Liver (tissue), 3 donors: ENCODE measurements around the gene IAPP.

Source experiments
- FOXA1 ChIP-seq: IDR thresholded peaks from 2 replicates; pipeline ENCODE4 v1.6.1; 2016; ENCODE audit warnings: antibody characterized with exemption
- GABPA ChIP-seq, 2 donors: IDR thresholded peaks in 1 of 2; conservative IDR thresholded peaks in 1 of 2; 2 replicates each; pipeline ENCODE4 v1.6.1; 2016; ENCODE audit warnings: antibody characterized with exemption in 2 of 2, mild to moderate bottlenecking in 1 of 2, moderate library complexity in 1 of 2
- REST ChIP-seq: IDR thresholded peaks from 2 replicates; pipeline ENCODE4 v1.6.1; 2016; ENCODE audit warnings: antibody characterized with exemption, mild to moderate bottlenecking
- SP1 ChIP-seq: IDR thresholded peaks from 2 replicates; pipeline ENCODE4 v1.6.1; 2018; ENCODE audit warnings: antibody characterized with exemption, mild to moderate bottlenecking
- TAF1 ChIP-seq: conservative IDR thresholded peaks from 2 replicates; pipeline ENCODE4 v1.6.1; 2016; ENCODE audit warnings: antibody characterized with exemption, mild to moderate bottlenecking
- YY1 ChIP-seq: IDR thresholded peaks from 2 replicates; pipeline ENCODE4 v1.6.1; 2016; ENCODE audit warnings: antibody characterized with exemption, mild to moderate bottlenecking
- TF ChIP-seq, protein P1 (sequence below): fragments of 150-350 bp; IDR thresholded peaks from 2 replicates; pipeline ENCODE4 v1.5.1; 2017; ENCODE audit warnings: improper control_type of control experiment, low read depth, low read length; ENCODE audit not compliant: missing input control
- TF ChIP-seq, protein P2 (sequence below): IDR thresholded peaks from 2 replicates; pipeline ENCODE4 v1.6.1; 2016; ENCODE audit warnings: antibody characterized with exemption
- donor health status: healthy.
- donor health status: healthy.

GRCh38 chr12:21323736-21324135 lies 49.0 kb upstream of the IAPP start:
- TF ChIP-seq, protein P1, sequence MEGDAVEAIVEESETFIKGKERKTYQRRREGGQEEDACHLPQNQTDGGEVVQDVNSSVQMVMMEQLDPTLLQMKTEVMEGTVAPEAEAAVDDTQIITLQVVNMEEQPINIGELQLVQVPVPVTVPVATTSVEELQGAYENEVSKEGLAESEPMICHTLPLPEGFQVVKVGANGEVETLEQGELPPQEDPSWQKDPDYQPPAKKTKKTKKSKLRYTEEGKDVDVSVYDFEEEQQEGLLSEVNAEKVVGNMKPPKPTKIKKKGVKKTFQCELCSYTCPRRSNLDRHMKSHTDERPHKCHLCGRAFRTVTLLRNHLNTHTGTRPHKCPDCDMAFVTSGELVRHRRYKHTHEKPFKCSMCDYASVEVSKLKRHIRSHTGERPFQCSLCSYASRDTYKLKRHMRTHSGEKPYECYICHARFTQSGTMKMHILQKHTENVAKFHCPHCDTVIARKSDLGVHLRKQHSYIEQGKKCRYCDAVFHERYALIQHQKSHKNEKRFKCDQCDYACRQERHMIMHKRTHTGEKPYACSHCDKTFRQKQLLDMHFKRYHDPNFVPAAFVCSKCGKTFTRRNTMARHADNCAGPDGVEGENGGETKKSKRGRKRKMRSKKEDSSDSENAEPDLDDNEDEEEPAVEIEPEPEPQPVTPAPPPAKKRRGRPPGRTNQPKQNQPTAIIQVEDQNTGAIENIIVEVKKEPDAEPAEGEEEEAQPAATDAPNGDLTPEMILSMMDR, result no peak
- no peak for TF ChIP-seq TAF1
- TF ChIP-seq GABPA (IDR thresholded peaks at IDR 0.05 in 1 of 2, conservative IDR thresholded peaks at IDR 0.05 in 1 of 2), result no peak
- no peak for TF ChIP-seq FOXA1
- no peak for TF ChIP-seq SP1
- TF ChIP-seq REST, result no peak
- TF ChIP-seq, protein P2, sequence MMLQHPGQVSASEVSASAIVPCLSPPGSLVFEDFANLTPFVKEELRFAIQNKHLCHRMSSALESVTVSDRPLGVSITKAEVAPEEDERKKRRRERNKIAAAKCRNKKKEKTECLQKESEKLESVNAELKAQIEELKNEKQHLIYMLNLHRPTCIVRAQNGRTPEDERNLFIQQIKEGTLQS, result no peak
- no peak for TF ChIP-seq YY1
